Measurements from ENCODE around the gene RTP3. TPM values are rescaled to one million over a fixed set of nuclear protein-coding genes. Genes with fewer than 3 reads are reported as not detected.
"Not testable (repeated sequence)": the region's sequence is repeated elsewhere in the genome, so short reads cannot be mapped to it uniquely, and the experiment has no call there.

The RTP3 gene
- total RNA-seq, 4 donors from 2014 or later: not detected

DNA sequence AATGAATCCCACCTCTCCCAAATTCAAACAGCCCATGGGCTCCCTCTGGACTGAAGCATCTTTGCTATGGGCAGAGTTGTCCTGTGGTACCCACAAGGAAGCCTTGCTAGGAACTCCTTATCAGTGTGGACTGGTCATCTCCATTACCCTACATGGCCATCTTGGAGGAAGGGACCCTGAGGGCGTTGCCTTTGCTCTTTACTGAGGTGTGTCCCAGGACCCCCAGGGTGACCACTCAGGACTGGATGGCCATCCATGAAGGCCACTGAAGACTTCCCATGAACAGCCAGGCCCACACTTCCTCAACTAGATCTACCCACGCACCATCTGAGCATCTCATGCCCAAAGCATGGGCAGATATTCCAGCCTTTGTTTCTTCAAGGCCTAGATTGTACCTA, 20.0 kb downstream of the RTP3 start:
- intact Hi-C loops (cut with DNase I; ENCODE audit: low total_unique reads): no loop called here
- 91 to 100% methylated on average over 2 of the region's 2 CpGs for WGBS, 2 donors
- H3K4me3 ChIP-seq (ENCODE audit: low read depth, poor library complexity, severe bottlenecking): no peak overlapping the region

DNA sequence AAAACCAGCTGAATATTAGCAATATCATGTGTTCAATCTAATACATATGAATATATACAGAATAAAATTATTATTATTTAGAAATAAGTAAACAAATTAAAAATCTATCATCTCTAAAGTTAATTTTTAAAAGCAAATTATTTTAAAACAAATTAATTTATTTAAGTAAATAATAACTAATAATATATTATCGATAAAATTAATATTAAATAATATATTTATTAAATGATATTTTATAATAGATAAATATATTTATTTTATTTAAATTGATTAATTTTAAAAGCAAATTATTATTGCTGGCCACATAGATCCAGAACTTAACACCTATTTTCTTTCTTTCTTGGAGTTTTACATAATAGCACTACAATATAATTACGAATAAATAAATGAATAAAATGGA, 22.2 kb downstream of the RTP3 start:
- no peak for DNase-seq (ENCODE audit: low spot score in 2 of 2)
- WGBS, 2 donors: 93 to 95% methylated on average over 2 of the region's 2 CpGs
- no peak overlapping the region for H3K4me3 ChIP-seq (ENCODE audit: low read depth, poor library complexity, severe bottlenecking)
- intact Hi-C loops (cut with DNase I; ENCODE audit: low total_unique reads): no loop called here
- TF ChIP-seq POLR2A (IDR thresholded peaks at IDR 0.05): no peak
- TF ChIP-seq, protein P1, sequence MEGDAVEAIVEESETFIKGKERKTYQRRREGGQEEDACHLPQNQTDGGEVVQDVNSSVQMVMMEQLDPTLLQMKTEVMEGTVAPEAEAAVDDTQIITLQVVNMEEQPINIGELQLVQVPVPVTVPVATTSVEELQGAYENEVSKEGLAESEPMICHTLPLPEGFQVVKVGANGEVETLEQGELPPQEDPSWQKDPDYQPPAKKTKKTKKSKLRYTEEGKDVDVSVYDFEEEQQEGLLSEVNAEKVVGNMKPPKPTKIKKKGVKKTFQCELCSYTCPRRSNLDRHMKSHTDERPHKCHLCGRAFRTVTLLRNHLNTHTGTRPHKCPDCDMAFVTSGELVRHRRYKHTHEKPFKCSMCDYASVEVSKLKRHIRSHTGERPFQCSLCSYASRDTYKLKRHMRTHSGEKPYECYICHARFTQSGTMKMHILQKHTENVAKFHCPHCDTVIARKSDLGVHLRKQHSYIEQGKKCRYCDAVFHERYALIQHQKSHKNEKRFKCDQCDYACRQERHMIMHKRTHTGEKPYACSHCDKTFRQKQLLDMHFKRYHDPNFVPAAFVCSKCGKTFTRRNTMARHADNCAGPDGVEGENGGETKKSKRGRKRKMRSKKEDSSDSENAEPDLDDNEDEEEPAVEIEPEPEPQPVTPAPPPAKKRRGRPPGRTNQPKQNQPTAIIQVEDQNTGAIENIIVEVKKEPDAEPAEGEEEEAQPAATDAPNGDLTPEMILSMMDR (IDR thresholded peaks at IDR 0.05): no peak

More for the DNA sequence above, 20.0 kb downstream of the RTP3 start:
- TF ChIP-seq POLR2A (IDR thresholded peaks at IDR 0.05): no peak
- TF ChIP-seq, protein P1 (IDR thresholded peaks at IDR 0.05): no peak
- DNase-seq (ENCODE audit: low spot score in 2 of 2): peak in 1 of 2 donors; percentile 50

DNA sequence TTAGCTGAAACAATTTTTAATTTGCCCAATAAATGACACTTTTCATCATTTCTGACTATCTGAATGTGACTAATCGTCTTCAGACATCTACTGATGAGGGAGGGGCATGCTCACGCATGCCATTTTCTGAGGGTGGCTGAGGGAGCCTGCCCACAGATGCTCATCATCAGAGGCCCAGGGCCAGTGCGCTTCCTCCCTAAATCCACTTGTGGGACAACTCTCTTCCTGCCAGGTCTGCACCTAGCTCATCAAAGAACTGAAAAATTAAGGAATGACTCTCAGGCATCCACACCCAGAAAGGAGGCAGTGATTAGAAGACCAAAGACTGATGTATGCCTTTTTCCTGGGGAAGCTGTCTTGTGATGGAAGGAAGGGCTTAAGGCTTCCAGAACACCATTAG, 22.8 kb downstream of the RTP3 start:
- no peak for TF ChIP-seq POLR2A (IDR thresholded peaks at IDR 0.05)
- TF ChIP-seq, protein P1 (IDR thresholded peaks at IDR 0.05): no peak
- intact Hi-C loops (cut with DNase I; ENCODE audit: low total_unique reads): no loop called here
- 51 to 54% methylated on average over 3 of the region's 3 CpGs for WGBS, 2 donors

DNA sequence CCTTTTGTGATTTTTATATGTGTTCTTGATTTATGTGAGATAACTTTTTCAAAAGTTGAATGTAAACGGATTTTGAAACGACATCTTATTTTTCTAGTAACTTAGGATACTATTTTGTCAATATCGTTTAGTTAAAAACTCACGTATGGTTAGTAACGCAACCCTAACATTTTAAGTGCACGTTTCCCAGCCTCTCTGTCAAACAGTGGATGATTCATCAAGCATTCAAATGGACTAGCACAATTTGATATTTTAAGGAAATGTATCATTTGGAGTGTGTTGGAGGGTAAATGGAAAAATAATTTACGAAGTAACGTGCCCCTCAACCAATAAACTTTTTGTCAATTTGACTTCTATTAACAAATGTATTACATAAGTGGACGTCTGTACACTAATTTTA, 23.3 kb downstream of the RTP3 start:
- no peak overlapping the region for H3K4me3 ChIP-seq (ENCODE audit: low read depth, poor library complexity, severe bottlenecking)
- no peak for DNase-seq (ENCODE audit: low spot score in 2 of 2)
- intact Hi-C loops (cut with DNase I; ENCODE audit: low total_unique reads): no loop called here
- TF ChIP-seq, protein P1 (IDR thresholded peaks at IDR 0.05): no peak
- TF ChIP-seq POLR2A (IDR thresholded peaks at IDR 0.05): no peak
- 81 to 87% methylated on average over 9 of the region's 9 CpGs for WGBS, 2 donors

More for the DNA sequence above, 22.8 kb downstream of the RTP3 start:
- H3K4me3 ChIP-seq (ENCODE audit: low read depth, poor library complexity, severe bottlenecking): no peak overlapping the region
- DNase-seq (ENCODE audit: low spot score in 2 of 2): no peak

DNA sequence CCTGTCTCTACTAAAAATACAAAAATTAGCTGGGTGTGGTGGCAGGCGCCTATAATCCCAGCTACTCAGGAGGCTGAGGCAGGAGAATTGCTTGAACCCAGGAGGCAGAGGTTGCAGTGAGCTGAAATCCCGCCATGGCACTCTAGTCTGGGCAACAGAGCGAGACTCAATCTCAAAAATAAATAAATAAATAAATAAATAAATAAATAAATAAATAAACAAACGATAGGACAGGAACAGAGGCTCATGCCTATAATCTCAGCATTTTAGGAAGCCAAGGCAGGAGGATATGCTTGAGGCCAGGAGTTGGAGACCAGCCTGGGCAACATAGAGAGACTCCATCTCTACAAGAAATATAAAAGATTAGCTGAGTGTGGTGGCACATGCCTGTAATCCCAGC, 24.4 kb downstream of the RTP3 start:
- 84 to 90% methylated on average over 4 of the region's 4 CpGs for WGBS, 2 donors
- peak; percentile 1 to 10 for DNase-seq (ENCODE audit: low spot score in 2 of 2)
- intact Hi-C loops (cut with DNase I; ENCODE audit: low total_unique reads); H3K4me3 ChIP-seq (ENCODE audit: low read depth, poor library complexity, severe bottlenecking): not testable (repeated sequence)

DNA sequence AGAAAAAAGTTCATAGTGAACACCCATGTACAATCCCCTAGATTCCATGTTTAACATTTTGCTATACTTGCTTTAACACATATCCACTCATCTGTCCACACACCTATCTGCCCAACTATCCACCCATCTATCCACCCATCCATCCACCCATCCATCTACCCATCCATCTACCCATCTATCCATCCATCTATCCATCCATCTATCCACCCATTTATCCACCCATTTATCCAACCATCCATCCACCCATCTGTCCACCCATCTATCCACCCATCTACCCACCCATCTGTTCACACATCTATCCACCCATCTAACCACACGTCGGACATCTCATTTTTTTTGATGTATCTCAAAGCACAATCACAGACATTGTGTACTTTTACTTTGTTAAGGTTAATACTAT, 25.8 kb downstream of the RTP3 start:
- WGBS, 2 donors: 90 to 92% methylated on average over 2 of the region's 2 CpGs
- no peak for DNase-seq (ENCODE audit: low spot score in 2 of 2)
- intact Hi-C loops (cut with DNase I; ENCODE audit: low total_unique reads): no loop called here
- TF ChIP-seq, protein P1 (IDR thresholded peaks at IDR 0.05): no peak
- TF ChIP-seq POLR2A (IDR thresholded peaks at IDR 0.05): no peak
- H3K4me3 ChIP-seq (ENCODE audit: low read depth, poor library complexity, severe bottlenecking): no peak overlapping the region
